HK-2 (cell line): ENCODE data around the gene BNIP2.

ENCODE experiments used
- DNase-seq: peaks from one replicate; pipeline ENCODE4 v3.0.0-alpha.2; 2018; ENCODE audit not compliant: unreplicated experiment

The BNIP2 gene

GRCh38 chr15:59632714-59633113 is 56.4 kb downstream of the BNIP2 start:
- no peak for DNase-seq

DNA sequence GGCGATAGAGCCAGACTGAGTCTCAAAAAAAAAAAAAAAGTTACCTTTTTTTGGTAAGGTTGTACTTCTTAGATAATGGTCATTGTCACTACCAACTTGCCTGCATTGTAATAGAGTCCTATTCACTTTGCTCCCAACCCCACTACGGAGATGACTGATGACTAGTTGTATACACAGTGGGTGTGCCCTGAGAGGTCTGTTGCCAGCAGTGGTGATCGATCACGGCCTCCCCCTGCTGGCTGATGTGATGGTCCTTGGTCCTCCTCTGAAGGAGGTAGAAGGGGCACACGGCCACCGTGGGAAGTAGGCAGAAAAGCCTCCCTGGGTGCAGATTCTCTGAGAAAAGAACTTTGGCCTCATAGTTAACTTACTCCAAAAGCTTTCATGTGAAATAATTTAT is 66.8 kb downstream of the BNIP2 start:
- DNase-seq = peak; percentile 20

GRCh38 chr15:59618406-59618805 is 70.7 kb downstream of the BNIP2 start:
- DNase-seq = no peak

GRCh38 chr15:59616379-59616778 is 72.7 kb downstream of the BNIP2 start:
- DNase-seq = no peak

DNA sequence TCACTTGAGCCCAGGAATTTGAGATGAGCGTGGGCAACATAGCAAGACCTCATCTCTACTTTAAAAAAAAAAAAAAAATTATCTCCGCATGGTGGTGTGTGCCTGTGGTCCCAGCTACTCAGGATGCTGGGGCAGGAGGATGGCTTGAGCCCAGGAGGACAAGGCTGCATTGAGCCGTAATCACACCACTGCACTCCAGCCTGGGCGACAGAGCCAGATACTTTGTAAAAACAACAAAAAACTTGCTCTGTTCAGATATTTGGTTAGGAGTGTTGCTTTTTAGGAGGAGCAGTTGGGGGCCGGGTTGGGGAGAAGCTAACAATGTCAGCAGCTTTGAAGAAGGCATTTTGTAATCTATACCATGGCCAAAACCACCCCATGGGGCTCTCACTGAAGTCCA is 73.5 kb downstream of the BNIP2 start:
- no peak for DNase-seq

DNA sequence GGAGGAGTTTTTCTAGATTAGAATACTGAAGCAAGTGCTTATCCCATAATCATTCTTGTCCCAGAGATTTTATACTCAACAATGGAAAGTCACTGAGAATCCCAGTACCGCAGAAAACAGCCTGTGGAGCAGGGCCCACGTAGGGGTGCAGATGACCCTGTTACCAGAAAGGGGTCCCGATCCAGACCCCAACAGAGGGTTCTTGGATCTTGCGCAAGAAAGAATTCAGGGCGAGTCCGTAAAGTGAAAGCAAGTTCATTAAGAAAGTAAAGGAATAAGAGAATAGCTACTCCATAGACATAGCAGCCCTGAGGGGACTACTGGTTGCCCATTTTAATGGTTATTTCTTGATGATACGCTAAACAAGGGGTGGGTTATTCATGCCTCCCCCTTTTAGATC is 75.0 kb downstream of the BNIP2 start:
- DNase-seq = no peak

GRCh38 chr15:59611276-59612260 is 77.6 kb downstream of the BNIP2 start, which contains the start of gene GCNT3:
Gene GCNT3 (plus strand): TSS chr15:59611783. CDS start chr15:59618239, 6,456 bp downstream.
- DNase-seq = peak; percentile 40

GRCh38 chr15:59609730-59610712 is 79.1 kb downstream of the BNIP2 start:
- DNase-seq = no peak
